Activated CD4-positive, alpha-beta T cell treated with anti-CD3 and anti-CD28 coated beads, Interleukin-10, Interleukin-2, amounts not matched to agents 100 ng/mL and 50 ng/mL, durations not matched to agents 16 hours and 8 hours (primary cell): Measurements from ENCODE around the gene ITGB4.
A peak's percentile ranks its signal among the peaks of the same experiment; 100 is the strongest.

ENCODE experiments used
- DNase-seq: peaks from one replicate; pipeline ENCODE4 v3.0.0-alpha.2; 2020

The ITGB4 gene

DNA sequence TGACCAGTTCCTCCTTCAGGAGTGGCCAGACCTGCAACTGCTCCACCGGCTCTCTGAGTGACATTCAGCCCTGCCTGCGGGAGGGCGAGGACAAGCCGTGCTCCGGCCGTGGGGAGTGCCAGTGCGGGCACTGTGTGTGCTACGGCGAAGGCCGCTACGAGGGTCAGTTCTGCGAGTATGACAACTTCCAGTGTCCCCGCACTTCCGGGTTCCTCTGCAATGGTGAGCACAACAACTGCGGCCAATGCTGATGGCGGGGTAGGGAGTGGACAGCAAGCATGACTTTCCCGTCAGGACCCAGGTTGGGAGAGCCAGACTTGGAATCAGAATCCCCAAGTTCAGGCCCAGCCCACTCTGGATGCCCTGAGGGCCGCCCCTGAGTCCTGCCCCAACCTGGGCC is 12.2 kb downstream of the ITGB4 start:
- DNase-seq, result no peak

- no peak for DNase-seq
These were observed 13.5 kb downstream of the ITGB4 start for GRCh38 chr17:75734674-75735294.

GRCh38 chr17:75736173-75736835 is 15.0 kb downstream of the ITGB4 start:
- no peak for DNase-seq

- no peak for DNase-seq
These were observed 16.1 kb downstream of the ITGB4 start for GRCh38 chr17:75737133-75737962.

DNA sequence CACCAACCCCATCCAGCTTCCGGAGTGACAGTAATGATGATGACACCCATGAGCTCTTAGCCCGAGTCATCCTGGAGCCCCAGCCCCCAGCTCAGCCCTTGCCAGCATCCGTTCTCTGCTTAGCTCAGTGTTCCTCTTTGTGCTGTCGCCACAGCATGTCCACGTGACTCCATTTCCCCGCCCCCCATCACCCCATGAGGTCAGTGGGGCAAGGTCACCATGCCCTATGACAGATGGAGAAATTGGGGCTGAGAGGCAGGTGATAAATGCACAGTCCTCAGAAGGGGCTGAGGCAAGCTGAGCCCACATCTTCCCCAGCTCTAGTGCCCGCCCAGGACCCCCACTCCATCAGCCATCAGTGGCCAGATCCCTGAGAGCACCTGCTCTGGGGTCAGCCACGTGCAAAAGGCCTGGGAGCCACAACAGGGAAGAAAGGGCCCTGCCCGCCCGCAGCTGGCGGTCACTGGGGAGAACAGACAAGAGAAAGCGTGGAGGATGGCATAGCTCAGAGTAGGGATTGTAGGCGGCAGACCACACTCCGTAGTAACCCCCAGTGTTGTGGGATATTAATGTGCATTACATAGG is 17.1 kb downstream of the ITGB4 start:
- peak; percentile 75 for DNase-seq

DNA sequence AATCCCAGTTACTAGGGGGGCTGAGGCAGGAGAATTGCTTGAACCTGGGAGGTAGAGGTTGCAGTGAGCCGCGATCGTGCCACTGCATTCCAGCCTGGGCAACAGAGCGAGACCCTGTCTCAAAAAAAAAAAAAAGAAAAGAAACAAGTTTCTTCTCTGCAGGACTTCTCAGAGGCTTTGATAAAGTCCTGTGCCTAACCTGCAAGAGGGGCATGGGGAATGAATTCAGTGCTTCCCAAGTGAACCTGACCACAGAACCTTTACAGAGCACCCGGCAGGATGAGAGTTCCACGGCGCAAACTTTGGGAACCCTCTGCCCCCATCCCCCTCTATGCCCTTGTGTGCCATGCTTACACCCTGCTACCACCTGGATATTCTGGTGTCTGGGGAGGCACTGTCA is 17.9 kb downstream of the ITGB4 start:
- no peak for DNase-seq

GRCh38 chr17:75739801-75740200 is 18.5 kb downstream of the ITGB4 start:
- no peak for DNase-seq

DNA sequence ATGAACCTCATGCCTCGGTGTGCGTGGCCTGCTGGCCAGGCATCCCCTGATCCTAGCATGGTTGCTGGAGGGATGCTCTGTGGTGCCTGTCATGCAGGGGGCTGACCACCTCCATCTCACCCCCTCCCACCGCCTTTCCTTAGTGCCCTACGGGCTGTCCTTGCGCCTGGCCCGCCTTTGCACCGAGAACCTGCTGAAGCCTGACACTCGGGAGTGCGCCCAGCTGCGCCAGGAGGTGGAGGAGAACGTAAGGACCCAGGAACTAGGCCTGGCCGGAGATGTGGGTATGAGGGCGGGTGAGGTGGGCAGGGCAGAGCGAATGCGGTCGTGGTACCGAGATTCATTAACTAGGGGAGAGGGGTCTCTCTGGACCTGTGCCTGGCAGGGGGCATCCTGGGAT is 19.0 kb downstream of the ITGB4 start:
- DNase-seq, result no peak

DNA sequence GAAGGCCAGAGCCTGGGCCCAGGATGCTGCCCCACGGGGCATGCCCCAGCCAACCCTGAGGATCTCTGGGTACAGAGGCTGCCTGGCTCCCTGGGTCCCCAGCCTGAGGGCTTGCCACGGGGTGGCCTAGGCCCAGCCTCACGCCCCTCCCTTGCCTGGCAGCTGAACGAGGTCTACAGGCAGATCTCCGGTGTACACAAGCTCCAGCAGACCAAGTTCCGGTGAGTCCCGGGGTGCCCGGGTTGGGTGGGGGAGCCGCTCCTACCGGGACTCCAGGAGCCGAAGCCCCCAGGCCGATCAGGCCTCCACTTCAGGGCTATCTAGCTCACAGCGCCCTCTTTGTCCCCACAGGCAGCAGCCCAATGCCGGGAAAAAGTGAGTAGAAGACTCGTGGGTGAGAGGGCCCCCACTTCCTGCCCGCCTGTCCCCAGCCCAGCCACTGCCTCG is 19.4 kb downstream of the ITGB4 start:
- DNase-seq, result no peak

DNA sequence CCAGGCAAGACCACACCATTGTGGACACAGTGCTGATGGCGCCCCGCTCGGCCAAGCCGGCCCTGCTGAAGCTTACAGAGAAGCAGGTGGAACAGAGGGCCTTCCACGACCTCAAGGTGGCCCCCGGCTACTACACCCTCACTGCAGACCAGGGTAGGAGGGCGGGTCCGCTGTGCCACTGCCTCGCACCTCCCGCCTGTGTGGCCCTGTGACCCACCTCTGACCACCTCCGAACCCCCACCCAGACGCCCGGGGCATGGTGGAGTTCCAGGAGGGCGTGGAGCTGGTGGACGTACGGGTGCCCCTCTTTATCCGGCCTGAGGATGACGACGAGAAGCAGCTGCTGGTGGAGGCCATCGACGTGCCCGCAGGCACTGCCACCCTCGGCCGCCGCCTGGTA is 21.1 kb downstream of the ITGB4 start:
- no peak for DNase-seq

DNA sequence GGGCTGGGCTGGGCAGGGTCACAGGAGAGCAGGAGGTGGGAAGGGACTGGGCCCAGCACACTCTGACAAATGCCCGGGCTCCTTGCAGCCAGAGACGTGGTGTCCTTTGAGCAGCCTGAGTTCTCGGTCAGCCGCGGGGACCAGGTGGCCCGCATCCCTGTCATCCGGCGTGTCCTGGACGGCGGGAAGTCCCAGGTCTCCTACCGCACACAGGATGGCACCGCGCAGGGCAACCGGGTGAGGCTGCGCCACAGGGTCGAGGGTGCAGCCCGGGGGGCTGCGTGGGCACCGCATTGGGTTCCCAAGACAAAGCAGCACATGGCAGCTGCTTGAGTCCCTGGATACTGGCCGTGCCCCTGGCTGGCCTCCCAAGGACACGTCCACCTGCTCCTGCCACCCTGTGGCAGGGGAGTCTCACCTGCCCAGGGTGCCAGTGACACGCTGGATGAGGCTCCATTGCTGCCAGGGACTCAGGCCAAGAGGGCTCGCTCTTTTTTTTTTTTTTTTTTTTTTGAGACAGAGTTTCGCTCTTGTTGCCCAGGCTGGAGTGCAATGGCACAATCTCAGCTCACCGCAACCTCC is 22.5 kb downstream of the ITGB4 start:
- no peak for DNase-seq

GRCh38 chr17:75748706-75749105 is 27.4 kb downstream of the ITGB4 start:
- DNase-seq, result no peak

GRCh38 chr17:75749545-75750389 is 28.5 kb downstream of the ITGB4 start:
- peak; percentile 89 for DNase-seq

DNA sequence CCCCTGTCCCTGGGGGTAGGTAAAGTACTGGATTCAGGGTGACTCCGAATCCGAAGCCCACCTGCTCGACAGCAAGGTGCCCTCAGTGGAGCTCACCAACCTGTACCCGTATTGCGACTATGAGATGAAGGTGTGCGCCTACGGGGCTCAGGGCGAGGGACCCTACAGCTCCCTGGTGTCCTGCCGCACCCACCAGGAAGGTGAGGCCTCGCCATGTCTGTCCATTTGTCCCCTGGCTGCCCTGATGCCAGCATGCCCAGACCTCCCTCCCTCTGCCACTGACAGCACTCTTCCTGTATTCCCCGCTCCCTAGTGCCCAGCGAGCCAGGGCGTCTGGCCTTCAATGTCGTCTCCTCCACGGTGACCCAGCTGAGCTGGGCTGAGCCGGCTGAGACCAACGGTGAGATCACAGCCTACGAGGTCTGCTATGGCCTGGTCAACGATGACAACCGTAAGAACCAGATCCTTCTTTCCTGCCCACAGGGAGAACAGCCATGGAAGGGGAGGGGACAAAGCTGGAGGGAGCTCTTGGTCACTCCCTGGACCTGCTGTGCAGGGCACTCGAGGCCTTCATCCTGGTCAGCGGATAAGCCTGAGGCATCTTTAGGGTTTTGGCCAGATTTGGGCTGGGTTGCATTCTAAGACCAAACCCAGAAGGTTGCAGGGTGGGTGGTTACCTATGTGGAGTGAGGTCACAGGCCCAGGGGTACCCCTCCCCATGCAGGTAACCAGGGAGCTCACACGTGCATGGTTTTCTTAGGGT is 29.6 kb downstream of the ITGB4 start:
- DNase-seq, result no peak

GRCh38 chr17:75751676-75752404 is 30.6 kb downstream of the ITGB4 start:
- DNase-seq, result no peak

DNA sequence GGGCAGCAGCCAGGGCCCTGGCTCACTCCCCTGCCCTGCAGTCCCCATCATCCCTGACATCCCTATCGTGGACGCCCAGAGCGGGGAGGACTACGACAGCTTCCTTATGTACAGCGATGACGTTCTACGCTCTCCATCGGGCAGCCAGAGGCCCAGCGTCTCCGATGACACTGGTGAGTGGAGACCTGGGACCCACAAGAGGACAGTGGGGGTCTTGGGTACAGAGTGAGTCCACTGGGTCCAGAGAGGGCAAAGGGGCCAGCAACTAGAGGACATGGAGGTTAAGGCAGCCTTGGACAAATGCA is 31.1 kb downstream of the ITGB4 start:
- DNase-seq, result no peak

DNA sequence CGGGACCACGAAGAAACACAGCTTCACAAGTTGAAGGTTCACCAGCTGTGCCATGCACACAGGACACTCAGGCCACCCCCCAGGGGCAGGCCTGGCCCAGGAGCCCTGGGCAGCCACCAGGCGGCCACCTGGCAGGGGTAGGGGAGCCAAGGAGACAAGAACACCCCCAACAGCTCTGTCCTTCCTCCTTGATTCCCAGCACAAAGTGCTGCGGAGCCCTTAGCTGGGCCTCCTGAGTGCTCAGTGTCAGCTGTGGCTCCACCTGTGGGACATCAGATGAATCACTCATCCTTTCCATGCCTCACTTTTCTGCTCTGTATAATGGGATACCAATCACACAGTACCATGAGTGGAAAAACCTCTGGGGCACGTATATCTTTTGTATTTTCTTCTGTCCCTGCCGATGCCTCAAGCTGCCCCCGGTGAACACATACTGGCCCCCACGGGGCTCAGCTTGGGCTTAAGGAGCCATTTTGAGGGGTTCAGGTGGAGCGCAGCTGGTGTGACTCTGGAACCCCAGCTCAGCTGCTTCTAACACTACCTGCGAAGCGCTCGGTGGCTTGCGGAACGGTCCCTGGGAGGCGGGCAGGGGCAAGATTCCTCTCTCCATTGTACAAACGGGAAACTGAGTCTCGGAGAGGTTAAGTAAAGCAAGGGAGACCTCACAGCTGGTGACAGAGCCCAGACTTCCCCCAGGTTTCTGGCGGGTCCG is 31.7 kb downstream of the ITGB4 start:
- peak; percentile 55 for DNase-seq

- peak; percentile 79 for DNase-seq
These were observed 32.5 kb downstream of the ITGB4 start for GRCh38 chr17:75753514-75754377.
